IPS-15b (cell line): ENCODE results near the gene SLC44A2.

ENCODE experiments used
- H3K27me3 ChIP-seq: one replicate; pipeline ENCODE4 v1.6.1; 2013; ENCODE audit warnings: low read length; ENCODE audit not compliant: control insufficient read depth, insufficient read depth
- H3K36me3 ChIP-seq: one replicate; pipeline ENCODE4 v1.6.1; 2013; ENCODE audit warnings: low read length; ENCODE audit not compliant: control insufficient read depth, insufficient read depth
- H3K4me1 ChIP-seq: one replicate; pipeline ENCODE4 v1.6.1; 2013; ENCODE audit warnings: mild to moderate bottlenecking, low read length; ENCODE audit not compliant: control insufficient read depth, insufficient read depth
- H3K4me3 ChIP-seq: one replicate; pipeline ENCODE4 v1.5.1; 2013; ENCODE audit warnings: low read depth, low read length
- H3K9ac ChIP-seq: one replicate; pipeline ENCODE4 v1.6.1; 2013; ENCODE audit warnings: low read depth, mild to moderate bottlenecking, low read length
- H3K9me3 ChIP-seq: one replicate; pipeline ENCODE4 v1.6.1; 2013; ENCODE audit warnings: mild to moderate bottlenecking, low read length; ENCODE audit not compliant: control insufficient read depth, insufficient read depth

SLC44A2 gene

GRCh38 chr19:10620786-10621185 lies 4.6 kb upstream of the SLC44A2 start:
- no peak overlapping the region for H3K9ac ChIP-seq
- H3K27me3 ChIP-seq = no peaks in the 10 kb centered on the region
- H3K36me3 ChIP-seq = no peaks in the 10 kb centered on the region
- H3K9me3 ChIP-seq = no peaks in the 10 kb centered on the region
- no peak overlapping the region for H3K4me3 ChIP-seq
- H3K4me1 ChIP-seq = peaks cover 7% of the 10 kb centered on the region

DNA sequence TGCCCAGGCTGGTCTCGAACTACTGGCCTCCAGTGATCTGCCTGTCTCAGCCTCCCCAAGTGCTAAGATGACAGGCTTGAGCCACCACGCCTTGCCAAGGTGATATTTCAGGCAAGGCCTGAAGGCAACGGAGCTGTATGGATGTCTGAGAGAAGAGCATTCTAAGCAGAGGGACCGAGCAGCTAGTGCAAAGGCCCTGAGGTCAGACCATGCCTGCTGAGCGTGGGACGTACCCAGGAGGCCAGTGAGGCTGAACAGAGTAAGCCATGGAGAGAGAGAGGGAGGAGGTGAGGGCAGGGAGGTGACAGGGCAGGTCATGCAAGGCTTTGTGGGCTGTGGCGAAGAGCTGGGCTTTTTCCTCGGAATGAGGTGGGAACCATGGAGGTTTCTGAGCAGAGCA lies 3.4 kb upstream of the SLC44A2 start:
- Histone ChIP-seq H3K9me3 (no peaks in the 10 kb centered on the region), H3K27me3 (no peaks in the 10 kb centered on the region), H3K4me3 (no peak overlapping the region), H3K9ac (no peak overlapping the region), H3K36me3 (no peaks in the 10 kb centered on the region), H3K4me1 (peaks cover 7% of the 10 kb centered on the region)

- Histone ChIP-seq H3K27me3 (no peaks in the 10 kb centered on the region), H3K4me1 (peaks cover 7% of the 10 kb centered on the region), H3K4me3 (no peak overlapping the region), H3K36me3 (peaks cover 13% of the 10 kb centered on the region), H3K9ac (no peak overlapping the region), H3K9me3 (no peaks in the 10 kb centered on the region)
These were observed 768 bp upstream of the SLC44A2 start for GRCh38 chr19:10624585-10624984.

DNA sequence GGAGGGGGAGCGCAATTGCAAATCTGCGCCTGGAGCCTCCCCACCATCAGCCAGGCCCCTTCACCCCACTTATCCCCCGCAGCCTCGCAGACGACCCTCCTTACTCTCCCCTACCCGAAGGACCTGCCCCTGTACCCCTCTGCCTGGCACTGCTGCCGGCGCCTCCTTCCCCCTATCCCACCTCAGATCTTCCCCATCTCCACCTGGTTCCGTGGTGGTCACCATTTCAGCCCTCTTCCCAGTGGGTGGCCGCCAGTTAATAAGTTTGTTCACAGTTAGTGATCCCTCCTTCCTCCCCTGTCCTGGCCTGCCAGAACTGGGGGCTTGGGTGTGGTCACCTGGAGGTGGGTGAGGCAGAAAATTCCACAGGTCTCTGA lies 397 bp downstream of the SLC44A2 start:
- H3K9me3 ChIP-seq = no peaks in the 10 kb centered on the region
- no peaks in the 10 kb centered on the region for H3K27me3 ChIP-seq
- H3K36me3 ChIP-seq = peaks cover 13% of the 10 kb centered on the region
- peak overlapping the region; percentile 84 for H3K4me3 ChIP-seq
- H3K9ac ChIP-seq = peak overlapping the region; percentile 85
- peaks cover 7% of the 10 kb centered on the region for H3K4me1 ChIP-seq

GRCh38 chr19:10631874-10632273 lies 6.5 kb downstream of the SLC44A2 start:
- peaks cover 49% of the 10 kb centered on the region for H3K36me3 ChIP-seq
- no peaks in the 10 kb centered on the region for H3K4me1 ChIP-seq

DNA sequence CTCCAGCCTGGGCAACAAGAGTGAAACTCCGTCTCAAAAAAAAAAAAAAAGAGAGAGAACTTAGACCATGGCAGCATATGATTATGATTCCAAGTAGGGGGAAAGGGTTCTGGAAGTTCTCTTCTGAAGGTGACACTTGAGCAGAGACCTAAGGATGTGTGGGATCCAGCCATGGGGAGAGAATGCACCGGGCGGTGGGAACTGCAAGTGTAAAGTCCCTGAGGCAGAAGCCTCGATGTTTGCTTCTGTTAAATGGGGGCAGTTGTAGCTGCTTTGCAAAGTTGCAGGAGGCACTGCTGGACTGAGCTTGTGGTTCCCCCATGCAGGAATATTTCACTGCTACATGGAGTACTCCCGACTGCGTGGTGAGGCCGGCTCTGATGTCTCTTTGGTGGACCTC lies 9.1 kb downstream of the SLC44A2 start:
- no peaks in the 10 kb centered on the region for H3K27me3 ChIP-seq
- H3K4me3 ChIP-seq = no peak overlapping the region
- no peaks in the 10 kb centered on the region for H3K9me3 ChIP-seq
- H3K9ac ChIP-seq = no peak overlapping the region
- no peaks in the 10 kb centered on the region for H3K4me1 ChIP-seq
- H3K36me3 ChIP-seq = peaks cover 56% of the 10 kb centered on the region

More at GRCh38 chr19:10631874-10632273, 6.5 kb downstream of the SLC44A2 start:
- Histone ChIP-seq H3K9me3 (no peaks in the 10 kb centered on the region), H3K4me3 (no peak overlapping the region), H3K27me3 (no peaks in the 10 kb centered on the region), H3K9ac (no peak overlapping the region)

DNA sequence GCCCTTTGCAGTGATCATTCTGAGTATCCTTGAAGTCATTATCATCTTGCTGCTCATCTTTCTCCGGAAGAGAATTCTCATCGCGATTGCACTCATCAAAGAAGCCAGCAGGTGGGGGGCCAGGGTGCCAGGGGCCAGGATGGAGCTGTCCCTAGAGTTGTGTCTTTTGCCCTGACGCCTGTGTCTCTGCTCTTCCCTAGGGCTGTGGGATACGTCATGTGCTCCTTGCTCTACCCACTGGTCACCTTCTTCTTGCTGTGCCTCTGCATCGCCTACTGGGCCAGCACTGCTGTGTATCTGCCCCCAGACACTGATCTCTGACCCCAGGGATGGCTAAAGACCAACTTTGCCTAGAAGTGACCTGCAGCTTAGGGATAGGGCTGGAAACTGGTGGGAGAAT lies 9.6 kb downstream of the SLC44A2 start:
- H3K4me3 ChIP-seq = no peak overlapping the region
- H3K4me1 ChIP-seq = no peaks in the 10 kb centered on the region
- H3K27me3 ChIP-seq = no peaks in the 10 kb centered on the region
- peaks cover 57% of the 10 kb centered on the region for H3K36me3 ChIP-seq
- no peaks in the 10 kb centered on the region for H3K9me3 ChIP-seq
- H3K9ac ChIP-seq = no peak overlapping the region

GRCh38 chr19:10636304-10636972 lies 11.1 kb downstream of the SLC44A2 start:
- no peaks in the 10 kb centered on the region for H3K27me3 ChIP-seq
- no peak overlapping the region for H3K9ac ChIP-seq
- H3K9me3 ChIP-seq = no peaks in the 10 kb centered on the region
- no peak overlapping the region for H3K4me3 ChIP-seq
- H3K4me1 ChIP-seq = no peaks in the 10 kb centered on the region
- H3K36me3 ChIP-seq = peaks cover 57% of the 10 kb centered on the region

- no peaks in the 10 kb centered on the region for H3K27me3 ChIP-seq
- no peak overlapping the region for H3K4me3 ChIP-seq
- H3K9me3 ChIP-seq = no peaks in the 10 kb centered on the region
- H3K4me1 ChIP-seq = no peaks in the 10 kb centered on the region
- H3K9ac ChIP-seq = no peak overlapping the region
- H3K36me3 ChIP-seq = peaks cover 62% of the 10 kb centered on the region
These were observed 12.5 kb downstream of the SLC44A2 start for GRCh38 chr19:10637894-10638293.

DNA sequence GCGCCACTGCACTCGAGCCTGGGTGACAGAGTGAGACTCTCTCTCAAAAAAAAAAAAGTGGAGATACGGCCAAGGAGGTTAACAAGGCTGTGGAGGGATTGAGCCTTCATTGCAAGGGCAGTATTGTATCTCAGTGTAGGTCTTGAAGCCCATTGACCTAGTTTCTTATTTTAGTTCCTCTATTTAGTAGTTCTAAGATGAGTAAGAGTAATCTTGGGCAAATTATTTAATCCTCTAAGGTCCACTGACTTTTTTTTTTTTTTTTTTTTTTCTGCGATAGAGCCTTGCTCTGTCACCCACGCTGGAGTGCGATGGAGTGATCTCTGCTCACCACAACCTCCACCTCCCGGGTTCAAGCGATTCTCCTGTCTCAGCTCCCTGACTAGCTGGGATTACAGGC lies 14.5 kb downstream of the SLC44A2 start:
- Histone ChIP-seq H3K9ac (no peak overlapping the region), H3K27me3 (no peaks in the 10 kb centered on the region), H3K4me1 (no peaks in the 10 kb centered on the region), H3K36me3 (peaks cover 62% of the 10 kb centered on the region), H3K4me3 (no peak overlapping the region), H3K9me3 (no peaks in the 10 kb centered on the region)

GRCh38 chr19:10640361-10640760 lies 15.0 kb downstream of the SLC44A2 start:
- H3K9ac ChIP-seq = no peak overlapping the region
- no peak overlapping the region for H3K4me3 ChIP-seq
- no peaks in the 10 kb centered on the region for H3K4me1 ChIP-seq
- H3K36me3 ChIP-seq = peaks cover 57% of the 10 kb centered on the region
- H3K9me3 ChIP-seq = no peaks in the 10 kb centered on the region
- no peaks in the 10 kb centered on the region for H3K27me3 ChIP-seq

- peaks cover 51% of the 10 kb centered on the region for H3K36me3 ChIP-seq
- no peaks in the 10 kb centered on the region for H3K27me3 ChIP-seq
- no peak overlapping the region for H3K4me3 ChIP-seq
- no peaks in the 10 kb centered on the region for H3K4me1 ChIP-seq
- H3K9ac ChIP-seq = no peak overlapping the region
- no peaks in the 10 kb centered on the region for H3K9me3 ChIP-seq
These were observed 15.9 kb downstream of the SLC44A2 start for GRCh38 chr19:10641248-10641647.
